GM12892 (cell line): ENCODE data around the gene ANKRD7.

Experiments
- POLR2A ChIP-seq: IDR thresholded peaks from 2 replicates; pipeline ENCODE4 v1.6.1; 2011; ENCODE audit warnings: low read depth, low read length, control low read depth
- POLR2AphosphoS5 ChIP-seq: IDR thresholded peaks from 2 replicates; pipeline ENCODE4 v1.6.1; 2011; ENCODE audit warnings: low read depth, low read length, control low read depth
- TAF1 ChIP-seq: IDR thresholded peaks from 2 replicates; pipeline ENCODE4 v1.6.1; 2011; ENCODE audit warnings: low read depth, mild to moderate bottlenecking, control low read depth, low read length, borderline replicate concordance

DNA sequence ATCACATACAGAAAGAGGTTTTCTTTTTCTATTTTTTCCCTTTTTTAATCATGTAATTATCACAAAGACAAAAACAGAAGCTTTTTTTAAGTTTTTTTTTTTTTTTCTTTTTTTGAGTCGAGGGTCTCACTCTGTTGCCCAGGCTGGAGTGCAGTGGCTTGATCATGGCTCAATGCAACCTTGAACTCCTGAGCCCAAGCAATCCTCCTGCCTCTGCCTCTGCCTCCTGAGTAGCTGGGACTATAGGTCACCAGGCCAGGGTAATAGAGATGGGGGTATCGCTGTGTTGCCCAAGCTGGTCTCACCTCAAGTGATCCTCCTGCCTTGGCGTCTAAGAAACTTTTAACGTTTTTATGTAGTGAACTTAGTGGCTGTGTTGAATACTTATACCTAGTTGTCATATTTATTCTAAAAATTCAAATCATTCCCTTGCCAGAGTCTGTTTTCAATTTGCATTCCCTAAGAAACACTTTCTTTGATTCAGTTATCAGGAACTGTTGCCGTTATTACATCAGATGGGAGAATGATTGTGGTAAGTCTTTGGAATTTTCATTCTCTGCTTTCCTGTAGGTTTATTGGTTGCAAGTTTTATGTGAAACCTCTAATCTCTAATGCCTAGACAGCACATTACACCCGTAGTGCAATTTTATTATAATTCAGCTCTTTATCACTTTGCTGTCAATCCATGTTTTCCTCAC, 39.2 kb upstream of the ANKRD7 start:
- no peak for TF ChIP-seq POLR2A
- no peak for TF ChIP-seq TAF1
- TF ChIP-seq POLR2AphosphoS5: no peak
